Measurements from ENCODE around the gene FNDC3A. TPM values are rescaled to one million over a fixed set of nuclear protein-coding genes. Genes with fewer than 3 reads are reported as not detected.

Gene FNDC3A
- total RNA-seq, 1 experiment from 2014 or later, result 49.3 TPM

GRCh38 chr13:48942131-48942530, 33.6 kb upstream of the FNDC3A start:
- H3K27me3 ChIP-seq (replicated peaks; ENCODE audit: insufficient read depth, low read depth, low read length, poor library complexity), result no peaks in the 10 kb centered on the region
- DNase-seq (ENCODE audit: low spot score), result peak; percentile 27
- no peak overlapping the region for H3K4me3 ChIP-seq (ENCODE audit: low read depth, low read length, poor library complexity, severe bottlenecking)
- no peaks in the 10 kb centered on the region for H3K9me3 ChIP-seq (ENCODE audit: low read depth, low read length, poor library complexity, severe bottlenecking)
- H3K36me3 ChIP-seq (ENCODE audit: insufficient read depth, low read length, poor library complexity, severe bottlenecking), result no peaks in the 10 kb centered on the region
- no peak overlapping the region for H3K27ac ChIP-seq (ENCODE audit: low read depth, low read length, poor library complexity, severe bottlenecking)
- POLR2A ChIA-PET (ENCODE audit: low non-redundant PET), result no interaction called here
- no TSS peak for BruUV-seq (replicated peaks)
- H3K4me1 ChIP-seq (ENCODE audit: insufficient read depth, low read length, poor library complexity, severe bottlenecking), result peaks cover 3% of the 10 kb centered on the region
- CTCF ChIA-PET, result no interaction called here
- intact Hi-C loops (cut with micrococcal nuclease; ENCODE audit: unreplicated experiment), result loop anchor here (2.0 kb wide), 1 partner anchor 21 kb away; no protein-coding TSS in a partner anchor
- TF ChIP-seq CTCF (conservative IDR thresholded peaks at IDR 0.05; ENCODE audit: low read depth, low read length) (no peak), EZH2 (IDR thresholded peaks at IDR 0.05; ENCODE audit: borderline replicate concordance, low read depth, low read length, poor library complexity, severe bottlenecking) (no peak)

- no TSS peak for BruUV-seq (replicated peaks)
These were observed 31.5 kb upstream of the FNDC3A start for GRCh38 chr13:48944221-48944620.

GRCh38 chr13:48945626-48946025, 30.1 kb upstream of the FNDC3A start:
- Histone ChIP-seq H3K27ac (ENCODE audit: low read depth, low read length, poor library complexity, severe bottlenecking) (no peak overlapping the region), H3K9me3 (ENCODE audit: low read depth, low read length, poor library complexity, severe bottlenecking) (no peaks in the 10 kb centered on the region), H3K4me1 (ENCODE audit: insufficient read depth, low read length, poor library complexity, severe bottlenecking) (peaks cover 3% of the 10 kb centered on the region), H3K27me3 (replicated peaks; ENCODE audit: insufficient read depth, low read depth, low read length, poor library complexity) (no peaks in the 10 kb centered on the region), H3K36me3 (ENCODE audit: insufficient read depth, low read length, poor library complexity, severe bottlenecking) (no peaks in the 10 kb centered on the region), H3K4me3 (ENCODE audit: low read depth, low read length, poor library complexity, severe bottlenecking) (no peak overlapping the region)
- intact Hi-C loops (cut with micrococcal nuclease; ENCODE audit: unreplicated experiment), result no loop called here
- ChIA-PET CTCF (no interaction called here), POLR2A (ENCODE audit: low non-redundant PET) (no interaction called here)
- no peak for TF ChIP-seq CTCF (conservative IDR thresholded peaks at IDR 0.05; ENCODE audit: low read depth, low read length)
- TF ChIP-seq EZH2 (IDR thresholded peaks at IDR 0.05; ENCODE audit: borderline replicate concordance, low read depth, low read length, poor library complexity, severe bottlenecking), result no peak
- no TSS peak for BruUV-seq (replicated peaks)
- DNase-seq (ENCODE audit: low spot score), result no peak

More at GRCh38 chr13:48944221-48944620, 31.5 kb upstream of the FNDC3A start:
- Histone ChIP-seq H3K4me1 (ENCODE audit: insufficient read depth, low read length, poor library complexity, severe bottlenecking) (peaks cover 3% of the 10 kb centered on the region), H3K36me3 (ENCODE audit: insufficient read depth, low read length, poor library complexity, severe bottlenecking) (no peaks in the 10 kb centered on the region), H3K27ac (ENCODE audit: low read depth, low read length, poor library complexity, severe bottlenecking) (no peak overlapping the region), H3K4me3 (ENCODE audit: low read depth, low read length, poor library complexity, severe bottlenecking) (no peak overlapping the region), H3K27me3 (replicated peaks; ENCODE audit: insufficient read depth, low read depth, low read length, poor library complexity) (no peaks in the 10 kb centered on the region), H3K9me3 (ENCODE audit: low read depth, low read length, poor library complexity, severe bottlenecking) (no peaks in the 10 kb centered on the region)
- intact Hi-C loops (cut with micrococcal nuclease; ENCODE audit: unreplicated experiment), result no loop called here
- TF ChIP-seq EZH2 (IDR thresholded peaks at IDR 0.05; ENCODE audit: borderline replicate concordance, low read depth, low read length, poor library complexity, severe bottlenecking) (no peak), CTCF (conservative IDR thresholded peaks at IDR 0.05; ENCODE audit: low read depth, low read length) (no peak)
- peak; percentile 4 for DNase-seq (ENCODE audit: low spot score)
- ChIA-PET CTCF (no interaction called here), POLR2A (ENCODE audit: low non-redundant PET) (no interaction called here)
